ENCODE measurements around the gene CTNNBIP1. TPM values are rescaled to one million over a fixed set of nuclear protein-coding genes. Genes with fewer than 3 reads are reported as not detected.

The CTNNBIP1 gene
- total and polyA plus RNA-seq, 2 donors (not counting 3 experiments of a cell fraction or from before 2014, with no cell fraction given) = 26.6 to 31.7 TPM

GRCh38 chr1:9844756-9845155 lies 65.3 kb downstream of the CTNNBIP1 start:
- ChIA-PET CTCF (interaction anchor here (1.5 kb wide), 1 partner anchor 60 kb away, joined by 7 read pairs; no protein-coding TSS in a partner anchor), POLR2A (no interaction called here)
- FAIRE-seq (no peak), DNase-seq (ENCODE audit: low read depth, low spot score) (no peak)
- intact Hi-C loops (cut with micrococcal nuclease) (no loop called here), dilution Hi-C loops (cut with MboI; ENCODE audit: extremely low pct_ligation_motif_present, low sequenced_read_pairs) (no loop called here)
- H3K4me2 ChIP-seq (ENCODE audit: insufficient read depth, low read length) = no peak overlapping the region
- H2AFZ ChIP-seq (ENCODE audit: low read depth, low read length) = no peak overlapping the region
- no peak overlapping the region for H3K4me3 ChIP-seq (replicated peaks in 1 of 3; ENCODE audit: insufficient read depth in 1 of 3, low read depth in 1 of 3, low read length in 3 of 3)
- H4K20me1 ChIP-seq (replicated peaks; ENCODE audit: control insufficient read depth, extremely low read depth, insufficient read depth, low read length) = no peaks in the 10 kb centered on the region
- H3K9me1 ChIP-seq (replicated peaks; ENCODE audit: control insufficient read depth, extremely low read depth, insufficient read depth, low read length) = no peaks in the 10 kb centered on the region
- TF ChIP-seq MAX (IDR thresholded peaks at IDR 0.05; ENCODE audit: insufficient read depth, insufficient read length) (no peak), GATA2 (IDR thresholded peaks at IDR 0.05; ENCODE audit: insufficient read depth, insufficient read length, low read depth, low read length) (no peak), EZH2 (IDR thresholded peaks at IDR 0.05; ENCODE audit: borderline replicate concordance, low read depth, low read length, severe bottlenecking) (no peak)
- no peaks in the 10 kb centered on the region for H3K27me3 ChIP-seq (ENCODE audit: control insufficient read depth in 2 of 2, insufficient read depth in 2 of 2, low read length in 2 of 2)
- no peak overlapping the region for H3K9ac ChIP-seq (replicated peaks; ENCODE audit: extremely low read depth, insufficient read depth, low read length)
- H3K36me3 ChIP-seq (ENCODE audit: control insufficient read depth in 2 of 2, extremely low read depth in 1 of 2, insufficient read depth in 2 of 2, low read length in 2 of 2) = no peaks in the 10 kb centered on the region
- no TSS peak for BruUV-seq (replicated peaks)
- H3K27ac ChIP-seq (ENCODE audit: insufficient read depth, low read depth, low read length) = no peak overlapping the region
- H3K4me1 ChIP-seq (ENCODE audit: control insufficient read depth, extremely low read depth, insufficient read depth, low read length) = no peaks in the 10 kb centered on the region
- H3K9me3 ChIP-seq (replicated peaks; ENCODE audit: control insufficient read depth, insufficient read depth, low read length) = no peaks in the 10 kb centered on the region
- H3K79me2 ChIP-seq (ENCODE audit: control insufficient read depth, insufficient read depth, low read length) = no peaks in the 10 kb centered on the region

- no peaks in the 10 kb centered on the region for H3K9me1 ChIP-seq (replicated peaks; ENCODE audit: control insufficient read depth, extremely low read depth, insufficient read depth, low read length)
- TF ChIP-seq POLR2AphosphoS5 (IDR thresholded peaks at IDR 0.05; ENCODE audit: insufficient read depth, low read depth, low read length) (no peak), POLR2A (IDR thresholded peaks at IDR 0.05; ENCODE audit: low read depth, low read length) (no peak), GATA2 (IDR thresholded peaks at IDR 0.05; ENCODE audit: insufficient read depth, insufficient read length, low read depth, low read length) (no peak), MYC (IDR thresholded peaks at IDR 0.05; ENCODE audit: low read depth, low read length) (no peak)
- no peaks in the 10 kb centered on the region for H3K79me2 ChIP-seq (ENCODE audit: control insufficient read depth, insufficient read depth, low read length)
- H3K4me3 ChIP-seq (replicated peaks in 1 of 3; ENCODE audit: insufficient read depth in 1 of 3, low read depth in 1 of 3, low read length in 3 of 3) = no peak overlapping the region
- no peaks in the 10 kb centered on the region for H4K20me1 ChIP-seq (replicated peaks; ENCODE audit: control insufficient read depth, extremely low read depth, insufficient read depth, low read length)
- DNase-seq (ENCODE audit: low read depth, low spot score) = no peak
- intact Hi-C loops (cut with micrococcal nuclease) (no loop called here), dilution Hi-C loops (cut with MboI; ENCODE audit: extremely low pct_ligation_motif_present, low sequenced_read_pairs) (no loop called here)
- H3K9ac ChIP-seq (replicated peaks; ENCODE audit: extremely low read depth, insufficient read depth, low read length) = no peak overlapping the region
- H3K27me3 ChIP-seq (ENCODE audit: control insufficient read depth in 2 of 2, insufficient read depth in 2 of 2, low read length in 2 of 2) = no peaks in the 10 kb centered on the region
- POLR2A ChIA-PET = no interaction called here
- no TSS peak for BruUV-seq (replicated peaks)
- no peak overlapping the region for H2AFZ ChIP-seq (ENCODE audit: low read depth, low read length)
- no peak overlapping the region for H3K27ac ChIP-seq (ENCODE audit: insufficient read depth, low read depth, low read length)
- FAIRE-seq = no peak
- H3K36me3 ChIP-seq (ENCODE audit: control insufficient read depth in 2 of 2, extremely low read depth in 1 of 2, insufficient read depth in 2 of 2, low read length in 2 of 2) = no peaks in the 10 kb centered on the region
- no peaks in the 10 kb centered on the region for H3K4me1 ChIP-seq (ENCODE audit: control insufficient read depth, extremely low read depth, insufficient read depth, low read length)
- H3K4me2 ChIP-seq (ENCODE audit: insufficient read depth, low read length) = no peak overlapping the region
- no peaks in the 10 kb centered on the region for H3K9me3 ChIP-seq (replicated peaks; ENCODE audit: control insufficient read depth, insufficient read depth, low read length)
- CTCF ChIA-PET = no interaction called here
Observed at GRCh38 chr1:9844106-9844505, 66.0 kb downstream of the CTNNBIP1 start.
